Mesendoderm (in vitro differentiated cells): ENCODE results near the gene HOXA7.

ENCODE experiments used
- DNase-seq: peaks from one replicate; pipeline ENCODE4 v3.0.0; 2013
- H2AK5ac ChIP-seq: 2 replicates; pipeline ENCODE4 v1.6.1; 2013; ENCODE audit warnings: low read length, inconsistent platforms
- H2BK120ac ChIP-seq: 2 replicates; pipeline ENCODE4 v1.6.1; 2013; ENCODE audit warnings: low read depth, mild to moderate bottlenecking, low read length, moderate library complexity, mixed read lengths
- H2BK15ac ChIP-seq: replicated peaks from 2 replicates; pipeline ENCODE4 v1.6.1; 2013; ENCODE audit warnings: low read depth, mild to moderate bottlenecking, moderate library complexity
- H2BK5ac ChIP-seq: 2 replicates; pipeline ENCODE4 v1.6.1; 2013; ENCODE audit warnings: low read length, inconsistent platforms
- H3K18ac ChIP-seq: 2 replicates; pipeline ENCODE4 v1.6.1; 2013; ENCODE audit warnings: mild to moderate bottlenecking, low read length, mixed read lengths
- H3K23ac ChIP-seq: one replicate; pipeline ENCODE4 v1.6.1; 2013; ENCODE audit warnings: low read length
- H3K27ac ChIP-seq: 2 replicates; pipeline ENCODE4 v1.5.1; 2013; ENCODE audit warnings: low read depth, mild to moderate bottlenecking, inconsistent platforms, low read length, moderate library complexity
- H3K27me3 ChIP-seq: 2 replicates; pipeline ENCODE4 v1.6.1; 2013; ENCODE audit warnings: low read length, control low read depth, mild to moderate bottlenecking, inconsistent platforms; ENCODE audit not compliant: insufficient read depth, poor library complexity
- H3K36me3 ChIP-seq: 2 replicates; pipeline ENCODE4 v1.6.1; 2013; ENCODE audit warnings: low read length, inconsistent platforms; ENCODE audit not compliant: control insufficient read depth, insufficient read depth
- H3K4ac ChIP-seq: one replicate; pipeline ENCODE4 v1.6.1; 2013; ENCODE audit warnings: low read depth, mild to moderate bottlenecking, low read length, moderate library complexity
- H3K4me1 ChIP-seq: 2 replicates; pipeline ENCODE4 v1.6.1; 2013; ENCODE audit warnings: low read depth, low read length, inconsistent platforms; ENCODE audit not compliant: control insufficient read depth
- H3K4me2 ChIP-seq: 2 replicates; pipeline ENCODE4 v1.6.1; 2013; ENCODE audit warnings: low read length
- H3K4me3 ChIP-seq: 2 replicates; pipeline ENCODE4 v1.5.1; 2013; ENCODE audit warnings: mild to moderate bottlenecking, low read length
- H3K56ac ChIP-seq: one replicate; pipeline ENCODE4 v1.6.1; 2013; ENCODE audit warnings: low read length
- H3K79me1 ChIP-seq: 2 replicates; pipeline ENCODE4 v1.6.1; 2013; ENCODE audit warnings: low read length, inconsistent platforms
- H3K79me2 ChIP-seq: 2 replicates; pipeline ENCODE4 v1.6.1; 2013; ENCODE audit warnings: mild to moderate bottlenecking, low read length; ENCODE audit not compliant: control insufficient read depth, insufficient read depth
- H3K9ac ChIP-seq: 2 replicates; pipeline ENCODE4 v1.6.1; 2013; ENCODE audit warnings: low read length, inconsistent platforms
- H4K5ac ChIP-seq: one replicate; pipeline ENCODE4 v1.6.1; 2013; ENCODE audit warnings: low read length
- H4K8ac ChIP-seq: one replicate; pipeline ENCODE4 v1.6.1; 2013; ENCODE audit warnings: low read depth, mild to moderate bottlenecking, control low read depth, low read length, moderate library complexity
- WGBS: extraction: QIAGEN DNeasy Blood & Tissue Kit; methylation state at CpG from one replicate; pipeline ENCODE4 v1.1.7; 2013; ENCODE audit warnings: low lambda C conversion rate, missing lambda C conversion rate; ENCODE audit not compliant: insufficient coverage; ENCODE audit errors: extremely low coverage; 5-methylcytosine and 5-hydroxymethylcytosine counted together

Gene HOXA7

GRCh38 chr7:27175626-27176523 is 19.4 kb upstream of the HOXA7 start:
- Histone ChIP-seq H3K23ac (peak overlapping the region; percentile 31), H3K4me2 (no peak overlapping the region), H3K79me1 (no peaks in the 10 kb centered on the region), H2AK5ac (no peak overlapping the region), H2BK5ac (no peak overlapping the region), H3K4me3 (no peak overlapping the region), H2BK120ac (no peak overlapping the region), H3K27me3 (peaks cover 95% of the 10 kb centered on the region), H3K27ac (no peak overlapping the region), H3K9ac (no peak overlapping the region), H3K79me2 (no peaks in the 10 kb centered on the region), H3K18ac (no peak overlapping the region), H3K56ac (no peak overlapping the region), H3K36me3 (no peaks in the 10 kb centered on the region), H4K5ac (no peak overlapping the region), H4K8ac (no peak overlapping the region), H2BK15ac (no peak overlapping the region), H3K4ac (no peak overlapping the region), H3K4me1 (no peaks in the 10 kb centered on the region)
- no peak for DNase-seq
- no CpG with 5 or more reads among the region's 40 CpGs for WGBS

- Histone ChIP-seq H3K4me3 (no peak overlapping the region), H3K79me2 (no peaks in the 10 kb centered on the region), H3K4me2 (no peak overlapping the region), H3K27ac (no peak overlapping the region), H2AK5ac (no peak overlapping the region), H3K56ac (no peak overlapping the region), H3K4ac (no peak overlapping the region), H2BK5ac (no peak overlapping the region), H2BK15ac (no peak overlapping the region), H4K8ac (no peak overlapping the region), H3K18ac (no peak overlapping the region), H3K79me1 (no peaks in the 10 kb centered on the region), H3K4me1 (no peaks in the 10 kb centered on the region), H4K5ac (no peak overlapping the region), H3K27me3 (peaks cover 89% of the 10 kb centered on the region), H3K36me3 (no peaks in the 10 kb centered on the region), H2BK120ac (no peak overlapping the region), H3K23ac (no peak overlapping the region), H3K9ac (no peak overlapping the region)
- no CpG with 5 or more reads among the region's 12 CpGs for WGBS
- peak; percentile 52 for DNase-seq
These were observed 18.6 kb upstream of the HOXA7 start for GRCh38 chr7:27174874-27175625.

GRCh38 chr7:27173956-27174873 is 17.7 kb upstream of the HOXA7 start, which contains the start of gene HOXA10:
HOXA10 (minus strand) TSS chr7:27174320; CDS start chr7:27174306, 14 bp downstream.
- no peak within 1 kb of the TSS for H3K9ac ChIP-seq
- no peaks in the 10 kb centered on the region for H3K4me1 ChIP-seq
- no peak within 1 kb of the TSS for H2BK120ac ChIP-seq
- peak within 1 kb of the TSS; percentile 5 for H3K18ac ChIP-seq
- WGBS, result no CpG with 5 or more reads among the region's 82 CpGs
- peak within 1 kb of the TSS; percentile 34 for H3K4me2 ChIP-seq
- no peaks in the 10 kb centered on the region for H3K79me2 ChIP-seq
- no peak within 1 kb of the TSS for H3K23ac ChIP-seq
- no peaks in the 10 kb centered on the region for H3K79me1 ChIP-seq
- H3K27ac ChIP-seq, result no peak within 1 kb of the TSS
- H3K27me3 ChIP-seq, result peaks cover 89% of the 10 kb centered on the region
- H4K5ac ChIP-seq, result no peak within 1 kb of the TSS
- no peak within 1 kb of the TSS for H2AK5ac ChIP-seq
- DNase-seq, result no peak
- no peak within 1 kb of the TSS for H3K4me3 ChIP-seq
- no peaks in the 10 kb centered on the region for H3K36me3 ChIP-seq
- H4K8ac ChIP-seq, result no peak within 1 kb of the TSS
- H2BK5ac ChIP-seq, result no peak within 1 kb of the TSS
- H3K56ac ChIP-seq, result peak within 1 kb of the TSS; percentile 25
- H2BK15ac ChIP-seq, result no peak within 1 kb of the TSS
- no peak within 1 kb of the TSS for H3K4ac ChIP-seq

- no CpG with 5 or more reads among the region's 59 CpGs for WGBS
- no peak for DNase-seq
- Histone ChIP-seq H3K79me1 (no peaks in the 10 kb centered on the region), H2BK5ac (no peak overlapping the region), H3K4me3 (no peak overlapping the region), H2BK120ac (no peak overlapping the region), H3K18ac (peak overlapping the region; percentile 5), H3K56ac (peak overlapping the region; percentile 25), H3K27me3 (peaks cover 90% of the 10 kb centered on the region), H3K9ac (no peak overlapping the region), H3K36me3 (no peaks in the 10 kb centered on the region), H3K4ac (no peak overlapping the region), H3K4me2 (peak overlapping the region; percentile 34), H2BK15ac (no peak overlapping the region), H4K5ac (no peak overlapping the region), H3K4me1 (no peaks in the 10 kb centered on the region), H2AK5ac (no peak overlapping the region), H3K27ac (no peak overlapping the region), H4K8ac (no peak overlapping the region), H3K23ac (no peak overlapping the region), H3K79me2 (no peaks in the 10 kb centered on the region)
These were observed 17.1 kb upstream of the HOXA7 start for GRCh38 chr7:27173511-27173955.

- no peak overlapping the region for H2AK5ac ChIP-seq
- no peak overlapping the region for H2BK120ac ChIP-seq
- H4K8ac ChIP-seq, result no peak overlapping the region
- peak overlapping the region; percentile 25 for H3K56ac ChIP-seq
- peaks cover 90% of the 10 kb centered on the region for H3K27me3 ChIP-seq
- no CpG with 5 or more reads among the region's 58 CpGs for WGBS
- no peaks in the 10 kb centered on the region for H3K4me1 ChIP-seq
- H3K27ac ChIP-seq, result no peak overlapping the region
- DNase-seq, result peak; percentile 71
- H3K23ac ChIP-seq, result no peak overlapping the region
- H3K18ac ChIP-seq, result peak overlapping the region; percentile 5
- no peaks in the 10 kb centered on the region for H3K79me2 ChIP-seq
- no peak overlapping the region for H3K4me3 ChIP-seq
- no peak overlapping the region for H3K4me2 ChIP-seq
- no peaks in the 10 kb centered on the region for H3K36me3 ChIP-seq
- no peak overlapping the region for H3K9ac ChIP-seq
- no peak overlapping the region for H2BK15ac ChIP-seq
- H3K4ac ChIP-seq, result no peak overlapping the region
- H3K79me1 ChIP-seq, result no peaks in the 10 kb centered on the region
- H4K5ac ChIP-seq, result no peak overlapping the region
- H2BK5ac ChIP-seq, result no peak overlapping the region
These were observed 16.5 kb upstream of the HOXA7 start for GRCh38 chr7:27172823-27173510.
